Fibroblast of lung (primary cell): ENCODE data around the gene CPNE4.

Experiments used
- CTCF ChIP-seq, 2 donors: IDR thresholded peaks in 1 of 2; conservative IDR thresholded peaks in 1 of 2; 1 replicate in 1 of 2; 2 replicates in 1 of 2; pipeline ENCODE4 v1.5.1; 2011 to 2012; ENCODE audit warnings: low read length in 2 of 2, control low read depth in 1 of 2, inconsistent platforms in 1 of 2, low read depth in 1 of 2, mild to moderate bottlenecking in 1 of 2
- EZH2 ChIP-seq: IDR thresholded peaks from 2 replicates; pipeline ENCODE4 v1.5.1; 2012; ENCODE audit warnings: low read length, control low read depth, mild to moderate bottlenecking; ENCODE audit errors: missing control alignments

- no peak for TF ChIP-seq CTCF (conservative IDR thresholded peaks at IDR 0.05 in 1 of 2, IDR thresholded peaks at IDR 0.05 in 1 of 2; ENCODE audit: low read depth in 1 of 2, low read length in 2 of 2)
- no peak for TF ChIP-seq EZH2
Observed at GRCh38 chr3:131550562-131551465, 484.0 kb downstream of the CPNE4 start.
